GM23248 (cell line): ENCODE data around the gene PANK1. TPM values are rescaled to one million over a fixed set of nuclear protein-coding genes. Genes with fewer than 3 reads are reported as not detected.
A peak's percentile ranks its signal among the peaks of the same experiment; 100 is the strongest.
"Not testable (repeated sequence)": the region's sequence is repeated elsewhere in the genome, so short reads cannot be mapped to it uniquely, and the experiment has no call there.

Experiments
- DNase-seq: peaks from one replicate; pipeline ENCODE4 v3.0.0-alpha.2; 2015
- H2AFZ ChIP-seq: fragments of 200-600 bp; sonication (generic); 2 replicates; pipeline ENCODE4 v1.6.1; 2016; ENCODE audit warnings: antibody characterized with exemption
- H3F3A ChIP-seq: fragments of 200-600 bp; sonication (generic); 2 replicates; pipeline ENCODE4 v1.6.1; 2016; ENCODE audit warnings: mild to moderate bottlenecking, antibody characterized with exemption, mixed run types; ENCODE audit not compliant: insufficient read depth
- H3K27ac ChIP-seq: fragments of 200-600 bp; sonication (generic); 2 replicates; pipeline ENCODE4 v1.5.1; 2016; ENCODE audit warnings: mild to moderate bottlenecking
- H3K27me3 ChIP-seq: fragments of 200-600 bp; sonication (generic); replicated peaks from 2 replicates; pipeline ENCODE4 v1.6.1; 2016; ENCODE audit warnings: mild to moderate bottlenecking; ENCODE audit not compliant: insufficient read depth
- H3K36me3 ChIP-seq: fragments of 200-600 bp; sonication (generic); 2 replicates; pipeline ENCODE4 v1.6.1; 2016; ENCODE audit warnings: low read depth, mild to moderate bottlenecking
- H3K4me1 ChIP-seq: fragments of 200-600 bp; sonication (generic); 2 replicates; pipeline ENCODE4 v1.6.1; 2016; ENCODE audit warnings: mild to moderate bottlenecking; ENCODE audit not compliant: insufficient read depth
- H3K4me2 ChIP-seq: fragments of 200-600 bp; sonication (generic); one replicate; pipeline ENCODE4 v1.6.1; 2016; ENCODE audit warnings: mild to moderate bottlenecking; ENCODE audit not compliant: unreplicated experiment
- H3K4me3 ChIP-seq: fragments of 200-600 bp; sonication (generic); 2 replicates; pipeline ENCODE4 v1.5.1; 2016; ENCODE audit warnings: mild to moderate bottlenecking
- H3K79me2 ChIP-seq: fragments of 200-600 bp; sonication (generic); 2 replicates; pipeline ENCODE4 v1.6.1; 2016; ENCODE audit warnings: mild to moderate bottlenecking; ENCODE audit not compliant: insufficient read depth
- H3K9ac ChIP-seq: fragments of 200-600 bp; sonication (generic); 2 replicates; pipeline ENCODE4 v1.6.1; 2016; ENCODE audit warnings: mild to moderate bottlenecking
- H3K9me2 ChIP-seq: fragments of 200-600 bp; sonication (generic); 2 replicates; pipeline ENCODE4 v1.6.1; 2016; ENCODE audit warnings: mixed run types, mild to moderate bottlenecking, moderate library complexity; ENCODE audit not compliant: insufficient read depth
- H3K9me3 ChIP-seq: fragments of 200-600 bp; sonication (generic); one replicate; pipeline ENCODE4 v1.6.1; 2017; ENCODE audit warnings: low read depth
- H4K20me1 ChIP-seq: fragments of 200-600 bp; sonication (generic); 2 replicates; pipeline ENCODE4 v1.6.0; 2016; ENCODE audit not compliant: insufficient read depth
- EZH2 ChIP-seq: fragments of 200-600 bp; sonication (generic); IDR thresholded peaks from 2 replicates; pipeline ENCODE4 v1.6.1; 2018; ENCODE audit warnings: antibody characterized with exemption, mild to moderate bottlenecking; ENCODE audit not compliant: insufficient read depth, poor library complexity, severe bottlenecking
- EZH2phosphoT487 ChIP-seq: fragments of 200-600 bp; sonication (generic); IDR thresholded peaks from 2 replicates; pipeline ENCODE4 v1.6.1; 2018; ENCODE audit warnings: antibody characterized with exemption, moderate library complexity, mild to moderate bottlenecking, low read depth; ENCODE audit not compliant: insufficient read depth
- WGBS, 2 experiments: methylation state at CpG; one replicate each; pipeline ENCODE4 v1.1.6; 2015 to 2017; ENCODE audit warnings: low lambda C conversion rate in 2 of 2, low coverage in 1 of 2; ENCODE audit errors: missing lambda C conversion rate in 2 of 2; 5-methylcytosine and 5-hydroxymethylcytosine counted together
- in situ Hi-C: fragments of 300-500 bp; cut with MboI; formaldehyde crosslinking; loops from 2 replicates; pipeline ENCODE4 v1.15.0; 2020
- polyA plus RNA-seq: library from polyadenylated mRNA; unstranded; fragments of >200 nt; fragmentation: Nextera tagmentation; extraction: Ambion mirVana; gene quantifications from 2 replicates; pipeline ENCODE4 v1.2.1, GENCODE V29; 2016
- total RNA-seq: library from RNA; depleted of rRNA; stranded (reverse); fragments of >200 nt; shearing (Covaris generic); gene quantifications from 2 replicates; pipeline ENCODE4 v1.2.3, GENCODE V29; 2014

Gene PANK1
- total and polyA plus RNA-seq, 2 experiments from 2014 or later = 3.3 to 3.6 TPM

- no peak overlapping the region for H3K4me3 ChIP-seq
- H3K79me2 ChIP-seq = 0 out of 2 replicates have a peak, but pooled peaks cover 20% of the 10 kb centered on the region
- H3K36me3 ChIP-seq = no peaks in the 10 kb centered on the region
- H2AFZ ChIP-seq = no peak overlapping the region
- H3K27me3 ChIP-seq = no peaks in the 10 kb centered on the region
- no peaks in the 10 kb centered on the region for H4K20me1 ChIP-seq
- H3K4me2 ChIP-seq = no peak overlapping the region
- no peak overlapping the region for H3K9ac ChIP-seq
- no peaks in the 10 kb centered on the region for H3K4me1 ChIP-seq
- H3K9me2 ChIP-seq = no peaks in the 10 kb centered on the region
- in situ Hi-C loops = no loop called here
- no peak for TF ChIP-seq EZH2
- TF ChIP-seq EZH2phosphoT487 = no peak
- no peaks in the 10 kb centered on the region for H3K9me3 ChIP-seq
- 88 to 93% methylated on average over 1 of the region's 1 CpG for WGBS, 2 experiments
- no peak overlapping the region for H3K27ac ChIP-seq
- DNase-seq = no peak
- H3F3A ChIP-seq = no peaks in the 10 kb centered on the region
Measured at GRCh38 chr10:89627830-89628229, 17.2 kb downstream of the PANK1 start.

GRCh38 chr10:89625041-89625765 is 19.8 kb downstream of the PANK1 start:
- no peaks in the 10 kb centered on the region for H3F3A ChIP-seq
- H3K9me2 ChIP-seq = no peaks in the 10 kb centered on the region
- no peak overlapping the region for H3K4me2 ChIP-seq
- peak; percentile 3 for DNase-seq
- TF ChIP-seq EZH2phosphoT487 = no peak
- TF ChIP-seq EZH2 = no peak
- WGBS, 2 experiments = 95 to 97% methylated on average over 4 of the region's 4 CpGs
- 0 out of 2 replicates have a peak, but pooled peaks cover 19% of the 10 kb centered on the region for H3K79me2 ChIP-seq
- H4K20me1 ChIP-seq = no peaks in the 10 kb centered on the region
- H3K9me3 ChIP-seq = no peaks in the 10 kb centered on the region
- H3K27ac ChIP-seq = no peak overlapping the region
- no peaks in the 10 kb centered on the region for H3K36me3 ChIP-seq
- H2AFZ ChIP-seq = no peak overlapping the region
- no peak overlapping the region for H3K9ac ChIP-seq
- in situ Hi-C loops = no loop called here
- H3K4me3 ChIP-seq = no peak overlapping the region
- H3K4me1 ChIP-seq = no peaks in the 10 kb centered on the region
- no peaks in the 10 kb centered on the region for H3K27me3 ChIP-seq

- Histone ChIP-seq H3K9me3 (no peaks in the 10 kb centered on the region), H3K27me3 (no peaks in the 10 kb centered on the region), H3F3A (no peaks in the 10 kb centered on the region), H3K4me2 (no peak overlapping the region), H2AFZ (no peak overlapping the region), H3K9me2 (no peaks in the 10 kb centered on the region), H4K20me1 (no peaks in the 10 kb centered on the region), H3K4me3 (no peak overlapping the region), H3K27ac (no peak overlapping the region), H3K79me2 (0 out of 2 replicates have a peak, but pooled peaks cover 13% of the 10 kb centered on the region), H3K4me1 (no peaks in the 10 kb centered on the region), H3K9ac (no peak overlapping the region), H3K36me3 (no peaks in the 10 kb centered on the region)
- WGBS, 2 experiments = 91 to 97% methylated on average over 4 of the region's 4 CpGs
- TF ChIP-seq EZH2 (no peak), EZH2phosphoT487 (no peak)
- in situ Hi-C loops = no loop called here
- DNase-seq = no peak
Measured at GRCh38 chr10:89624020-89624419, 21.0 kb downstream of the PANK1 start.

- DNase-seq = no peak
- no peak for TF ChIP-seq EZH2
- no peak for TF ChIP-seq EZH2phosphoT487
- Histone ChIP-seq H3K9me2 (no peaks in the 10 kb centered on the region), H3F3A (no peaks in the 10 kb centered on the region), H3K27me3 (no peaks in the 10 kb centered on the region), H3K9ac (no peak overlapping the region), H3K9me3 (no peaks in the 10 kb centered on the region), H3K36me3 (no peaks in the 10 kb centered on the region), H3K4me3 (no peak overlapping the region), H3K4me2 (no peak overlapping the region), H3K4me1 (no peaks in the 10 kb centered on the region), H3K79me2 (no peaks in the 10 kb centered on the region), H4K20me1 (no peaks in the 10 kb centered on the region), H3K27ac (no peak overlapping the region), H2AFZ (no peak overlapping the region)
- in situ Hi-C loops = no loop called here
Measured at GRCh38 chr10:89622151-89622550, 22.9 kb downstream of the PANK1 start.

GRCh38 chr10:89621438-89621837 is 23.6 kb downstream of the PANK1 start:
- Histone ChIP-seq H3K9ac (no peak overlapping the region), H3K79me2 (no peaks in the 10 kb centered on the region), H3K4me2 (no peak overlapping the region), H3K27ac (no peak overlapping the region), H3F3A (no peaks in the 10 kb centered on the region), H3K4me3 (no peak overlapping the region), H3K9me3 (no peaks in the 10 kb centered on the region), H3K4me1 (no peaks in the 10 kb centered on the region), H4K20me1 (no peaks in the 10 kb centered on the region), H3K27me3 (no peaks in the 10 kb centered on the region), H3K9me2 (no peaks in the 10 kb centered on the region), H3K36me3 (no peaks in the 10 kb centered on the region), H2AFZ (no peak overlapping the region)
- in situ Hi-C loops = no loop called here
- 97% methylated on average over 3 of the region's 3 CpGs for WGBS, 2 experiments
- no peak for DNase-seq
- TF ChIP-seq EZH2 (no peak), EZH2phosphoT487 (no peak)

GRCh38 chr10:89620296-89620695 is 24.7 kb downstream of the PANK1 start:
- H2AFZ ChIP-seq, H3K4me3 ChIP-seq, H3K4me1 ChIP-seq, H3K27me3 ChIP-seq, in situ Hi-C loops, H3F3A ChIP-seq, H3K4me2 ChIP-seq, H3K27ac ChIP-seq, H3K9ac ChIP-seq, H3K36me3 ChIP-seq, H4K20me1 ChIP-seq, H3K9me3 ChIP-seq, DNase-seq, H3K9me2 ChIP-seq, H3K79me2 ChIP-seq: not testable (repeated sequence)
- WGBS, 2 experiments = 93 to 94% methylated on average over 6 of the region's 6 CpGs
